HCT116 (cell line): ENCODE measurements around the gene ADARB1. TPM values are rescaled to one million over a fixed set of nuclear protein-coding genes. Genes with fewer than 3 reads are reported as not detected.

Experiments
- ATAC-seq: fragments of 200-7000 bp; cut with Tn5 transposase; 2 replicates; pipeline ENCODE4 v1.9.1; 2020; ENCODE audit warnings: mild to moderate bottlenecking, moderate library complexity
- BruUV-seq: library from RNA; stranded (reverse); fragments of 400-500 nt; replicated peaks from 2 replicates; lab custom pipeline; 2021; lab: Mats Ljungman, UMichigan
- CTCF ChIA-PET: fragments of 300-600 bp; sonication (Branson Sonifier 250); formaldehyde crosslinking; loops from one replicate; lab custom pipeline; 2021; ENCODE audit warnings: antibody characterized with exemption; lab: Charles Lee
- POLR2A ChIA-PET: fragments of 300-600, 350-600 bp; sonication (Branson Sonifier 250); formaldehyde crosslinking; loops from one replicate; lab custom pipeline; 2021; ENCODE audit warnings: antibody characterized with exemption; lab: Charles Lee
- RAD21 ChIA-PET, 2 experiments: fragments of 300-600 bp; sonication (Branson Sonifier 250); formaldehyde crosslinking; loops; one replicate each; lab custom pipeline; 2023; ENCODE audit warnings: low total read pairs in 2 of 2; ENCODE audit not compliant: uncharacterized antibody in 2 of 2, unreplicated experiment in 2 of 2, low non-redundant PET in 1 of 2; lab: Charles Lee
- DNase-seq: peaks from one replicate; pipeline ENCODE4 v3.0.0-alpha.2; 2010; ENCODE audit warnings: low read depth, low spot score
- H2AFZ ChIP-seq: fragments of 200-600 bp; shearing (Covaris generic), sonication (generic); 2 replicates; pipeline ENCODE4 v1.6.1; 2017; ENCODE audit warnings: low read depth, mixed run types, mixed read lengths, antibody characterized with exemption, low read length; ENCODE audit not compliant: poor library complexity, severe bottlenecking
- H3K27ac ChIP-seq: 2 replicates; pipeline ENCODE4 v1.5.1; 2012; ENCODE audit warnings: low read depth, low read length
- H3K27me3 ChIP-seq: fragments of 200-600 bp; sonication (generic); 2 replicates; pipeline ENCODE4 v1.6.1; 2016; ENCODE audit warnings: mixed run types, low read length, mixed read lengths; ENCODE audit not compliant: insufficient read depth
- H3K36me3 ChIP-seq, 2 experiments: fragments of 200-500 bp in 1 of 2; fragments of 200-600 bp in 1 of 2; sonication (Bioruptor generic) in 1 of 2; sonication (generic) in 1 of 2; 2 replicates each; pipeline versions ENCODE4 v1.5.1 to v1.6.1; 2014 to 2016; ENCODE audit warnings: low read length in 2 of 2, inconsistent platforms in 1 of 2, mixed read lengths in 1 of 2, mixed run types in 1 of 2; ENCODE audit not compliant: insufficient read depth in 2 of 2, control insufficient read depth in 1 of 2
- H3K4me1 ChIP-seq, 2 experiments: fragments of 200-600 bp in 1 of 2; sonication (generic) in 1 of 2; 2 replicates each; pipeline versions ENCODE4 v1.5.1 to v1.6.1; 2012 to 2017; ENCODE audit warnings: low read length in 2 of 2, inconsistent platforms in 1 of 2, mild to moderate bottlenecking in 1 of 2, mixed read lengths in 1 of 2, mixed run types in 1 of 2, moderate library complexity in 1 of 2; ENCODE audit not compliant: insufficient read depth in 2 of 2, control insufficient read depth in 1 of 2
- H3K4me2 ChIP-seq: fragments of 200-600 bp; sonication (generic); 2 replicates; pipeline ENCODE4 v1.6.1; 2017; ENCODE audit warnings: mixed run types, low read length, mixed read lengths
- H3K4me3 ChIP-seq, 2 experiments: fragments of 200-600 bp in 1 of 2; sonication (generic) in 1 of 2; replicated peaks in 1 of 2; 2 replicates each; pipeline ENCODE4 v1.5.1; 2011 to 2016; ENCODE audit warnings: low read length in 2 of 2, control low read depth in 1 of 2, low read depth in 1 of 2, mild to moderate bottlenecking in 1 of 2, mixed read lengths in 1 of 2, mixed run types in 1 of 2
- H3K79me2 ChIP-seq: fragments of 200-600 bp; sonication (generic); 2 replicates; pipeline ENCODE4 v1.6.1; 2017; ENCODE audit warnings: mild to moderate bottlenecking, mixed run types, low read length, moderate library complexity, mixed read lengths; ENCODE audit not compliant: insufficient read depth
- H3K9ac ChIP-seq: fragments of 200-600 bp; sonication (generic); 2 replicates; pipeline ENCODE4 v1.6.1; 2016; ENCODE audit warnings: low read length, mixed read lengths
- H3K9me2 ChIP-seq: fragments of 200-600 bp; sonication (generic), shearing (Covaris generic); 2 replicates; pipeline ENCODE4 v1.6.1; 2017; ENCODE audit warnings: mixed run types, mild to moderate bottlenecking, moderate library complexity; ENCODE audit not compliant: insufficient read depth
- H3K9me3 ChIP-seq, 2 experiments: fragments of 200-500 bp in 1 of 2; fragments of 200-600 bp in 1 of 2; sonication (Bioruptor generic) in 1 of 2; sonication (generic) in 1 of 2; 2 replicates each; pipeline ENCODE4 v1.6.1; 2014 to 2017; ENCODE audit warnings: low read length in 2 of 2, mixed read lengths in 2 of 2, inconsistent platforms in 1 of 2, low read depth in 1 of 2, mild to moderate bottlenecking in 1 of 2, mixed run types in 1 of 2, moderate library complexity in 1 of 2; ENCODE audit not compliant: control insufficient read depth in 1 of 2, insufficient read depth in 1 of 2
- H4K20me1 ChIP-seq: fragments of 200-600 bp; sonication (generic), shearing (Covaris generic); 2 replicates; pipeline ENCODE4 v1.6.1; 2017; ENCODE audit warnings: mixed run types, mild to moderate bottlenecking, moderate library complexity; ENCODE audit not compliant: insufficient read depth
- FOSL1 ChIP-seq: IDR thresholded peaks from 2 replicates; pipeline ENCODE4 v1.6.1; 2012; ENCODE audit warnings: low read depth
- RAD21 ChIP-seq: IDR thresholded peaks from 2 replicates; pipeline ENCODE4 v1.6.1; 2012; ENCODE audit warnings: low read depth, mild to moderate bottlenecking
- SIN3A ChIP-seq: IDR thresholded peaks from 2 replicates; pipeline ENCODE4 v1.6.1; 2012; ENCODE audit warnings: low read depth
- intact Hi-C: fragments of 100-400 bp; cut with micrococcal nuclease; formaldehyde crosslinking; loops from 2 replicates; pipeline ENCODE4 v1.10.0; 2022
- total RNA-seq: library from RNA; stranded (reverse); gene quantifications from one replicate; pipeline ENCODE4 v1.2.1, GENCODE V29; 2021; ENCODE audit not compliant: unreplicated experiment

Gene ADARB1
- total RNA-seq, 1 experiment from 2014 or later = 13.5 TPM

GRCh38 chr21:45175326-45176095 is 101.1 kb downstream of the ADARB1 start:
- no peak for ATAC-seq
- H3K36me3 ChIP-seq = no peaks in the 10 kb centered on the region
- no peaks in the 10 kb centered on the region for H3K4me1 ChIP-seq
- H3K9me2 ChIP-seq = no peaks in the 10 kb centered on the region
- no peak for TF ChIP-seq FOSL1
- TF ChIP-seq, all 23 proteins: peak for 0
- intact Hi-C loops = no loop called here
- no TSS peak for BruUV-seq
- no peak for DNase-seq
- Histone ChIP-seq H3K4me3 (no peak overlapping the region), H4K20me1 (no peaks in the 10 kb centered on the region), H3K27ac (no peak overlapping the region), H2AFZ (no peak overlapping the region), H3K27me3 (no peaks in the 10 kb centered on the region), H3K9me3 (no peaks in the 10 kb centered on the region), H3K9ac (no peak overlapping the region), H3K79me2 (no peaks in the 10 kb centered on the region), H3K4me2 (no peak overlapping the region)
- ChIA-PET RAD21 (no interaction called here), CTCF (no interaction called here), POLR2A (interaction anchor here (1.4 kb wide), 1 partner anchor 112 kb away, joined by 3 read pairs; the partner anchor contains the start of gene POFUT2)

DNA sequence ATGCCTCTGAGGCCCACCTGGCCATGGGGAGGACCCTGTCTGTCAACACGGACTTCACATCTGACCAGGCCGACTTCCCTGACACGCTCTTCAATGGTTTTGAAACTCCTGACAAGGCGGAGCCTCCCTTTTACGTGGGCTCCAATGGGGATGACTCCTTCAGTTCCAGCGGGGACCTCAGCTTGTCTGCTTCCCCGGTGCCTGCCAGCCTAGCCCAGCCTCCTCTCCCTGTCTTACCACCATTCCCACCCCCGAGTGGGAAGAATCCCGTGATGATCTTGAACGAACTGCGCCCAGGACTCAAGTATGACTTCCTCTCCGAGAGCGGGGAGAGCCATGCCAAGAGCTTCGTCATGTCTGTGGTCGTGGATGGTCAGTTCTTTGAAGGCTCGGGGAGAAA is 101.8 kb downstream of the ADARB1 start:
- DNase-seq (no peak), ATAC-seq (no peak)
- Histone ChIP-seq H3K9me2 (no peaks in the 10 kb centered on the region), H3K27ac (no peak overlapping the region), H3K36me3 (no peaks in the 10 kb centered on the region), H3K4me1 (no peaks in the 10 kb centered on the region), H3K27me3 (no peaks in the 10 kb centered on the region), H3K4me3 (no peak overlapping the region), H2AFZ (no peak overlapping the region), H3K4me2 (no peak overlapping the region), H4K20me1 (no peaks in the 10 kb centered on the region), H3K9ac (no peak overlapping the region), H3K9me3 (no peaks in the 10 kb centered on the region), H3K79me2 (no peaks in the 10 kb centered on the region)
- TF ChIP-seq SIN3A (no peak), RAD21 (no peak)
- no TSS peak for BruUV-seq
- RAD21 ChIA-PET = no interaction called here
- intact Hi-C loops = no loop called here
- POLR2A ChIA-PET = no interaction called here
- CTCF ChIA-PET = no interaction called here
